ENCODE data around the gene TCEANC2. TPM values are rescaled to one million over a fixed set of nuclear protein-coding genes. Genes with fewer than 3 reads are reported as not detected.
"Not testable (repeated sequence)": the region's sequence is repeated elsewhere in the genome, so short reads cannot be mapped to it uniquely, and the experiment has no call there.

TCEANC2 gene
- total RNA-seq, 2 donors from 2014 or later, result 2.5 to 5.0 TPM

DNA sequence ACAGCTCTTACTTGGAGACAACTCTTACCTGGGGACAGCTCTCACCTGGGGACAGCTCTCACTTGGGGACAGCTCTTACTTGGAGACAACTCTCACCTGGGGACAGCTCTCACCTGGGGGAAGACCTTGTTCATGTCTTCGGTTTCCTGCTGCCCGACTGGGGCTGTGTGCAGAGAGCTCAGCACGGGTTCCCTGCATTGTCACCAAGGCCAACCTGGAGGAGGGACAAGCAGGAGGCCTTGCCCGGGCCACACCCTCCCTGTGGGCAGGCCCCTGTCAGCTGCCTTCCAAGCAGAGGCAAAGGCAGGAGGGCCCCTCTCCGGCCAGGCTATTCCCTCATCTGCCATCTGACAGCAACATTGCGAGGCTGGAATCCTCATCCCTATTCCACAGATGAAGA is 35.4 kb upstream of the TCEANC2 start, which contains the start of gene LDLRAD1:
LDLRAD1 (minus strand) TSS at position 208 of the 400 bp plus-strand sequence; CDS start at position 134, 74 bp downstream.
- intact Hi-C loops (cut with DNase I), result no loop called here
- Histone ChIP-seq H3K36me3 (no peaks in the 10 kb centered on the region), H3K4me1 (replicated peaks) (peaks cover 7% of the 10 kb centered on the region), H3K9me3 (no peaks in the 10 kb centered on the region), H3K27me3 (replicated peaks; ENCODE audit: insufficient read depth) (no peaks in the 10 kb centered on the region), H3K4me3 (no peak within 1 kb of the TSS), H3K27ac (peak within 1 kb of the TSS; percentile 52 to 70)
- no peak for DNase-seq (ENCODE audit: low spot score)
- 45% methylated on average over 5 of the region's 6 CpGs for WGBS
- TF ChIP-seq POLR2AphosphoS5 (IDR thresholded peaks at IDR 0.05) (no peak), POLR2A (IDR thresholded peaks at IDR 0.05) (no peak)
- TF ChIP-seq, protein P1, sequence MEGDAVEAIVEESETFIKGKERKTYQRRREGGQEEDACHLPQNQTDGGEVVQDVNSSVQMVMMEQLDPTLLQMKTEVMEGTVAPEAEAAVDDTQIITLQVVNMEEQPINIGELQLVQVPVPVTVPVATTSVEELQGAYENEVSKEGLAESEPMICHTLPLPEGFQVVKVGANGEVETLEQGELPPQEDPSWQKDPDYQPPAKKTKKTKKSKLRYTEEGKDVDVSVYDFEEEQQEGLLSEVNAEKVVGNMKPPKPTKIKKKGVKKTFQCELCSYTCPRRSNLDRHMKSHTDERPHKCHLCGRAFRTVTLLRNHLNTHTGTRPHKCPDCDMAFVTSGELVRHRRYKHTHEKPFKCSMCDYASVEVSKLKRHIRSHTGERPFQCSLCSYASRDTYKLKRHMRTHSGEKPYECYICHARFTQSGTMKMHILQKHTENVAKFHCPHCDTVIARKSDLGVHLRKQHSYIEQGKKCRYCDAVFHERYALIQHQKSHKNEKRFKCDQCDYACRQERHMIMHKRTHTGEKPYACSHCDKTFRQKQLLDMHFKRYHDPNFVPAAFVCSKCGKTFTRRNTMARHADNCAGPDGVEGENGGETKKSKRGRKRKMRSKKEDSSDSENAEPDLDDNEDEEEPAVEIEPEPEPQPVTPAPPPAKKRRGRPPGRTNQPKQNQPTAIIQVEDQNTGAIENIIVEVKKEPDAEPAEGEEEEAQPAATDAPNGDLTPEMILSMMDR (IDR thresholded peaks at IDR 0.05), result no peak

DNA sequence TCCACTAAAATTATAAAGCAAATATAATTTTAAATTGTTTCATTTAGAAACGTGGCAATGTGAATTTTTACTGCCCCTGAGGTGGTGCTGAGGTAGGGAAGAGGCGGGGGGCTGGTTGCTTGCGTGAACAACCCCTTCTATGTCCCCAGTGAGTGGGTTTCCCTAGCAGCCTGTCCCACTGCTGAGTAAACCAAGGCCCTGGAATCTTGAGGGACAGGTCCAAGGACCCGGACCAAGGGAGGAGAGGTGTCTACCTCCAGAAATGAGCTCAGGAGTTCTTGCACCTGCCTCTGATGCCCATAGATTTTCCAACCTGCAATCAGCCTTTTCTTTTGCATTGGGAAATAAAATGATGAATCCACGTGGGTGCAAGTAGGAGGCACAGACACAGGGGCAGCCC is 34.8 kb upstream of the TCEANC2 start:
- peaks cover 7% of the 10 kb centered on the region for H3K4me1 ChIP-seq (replicated peaks)
- intact Hi-C loops (cut with DNase I), result no loop called here
- H3K27me3 ChIP-seq (replicated peaks; ENCODE audit: insufficient read depth), result no peaks in the 10 kb centered on the region
- H3K9me3 ChIP-seq, result no peaks in the 10 kb centered on the region
- no peak overlapping the region for H3K27ac ChIP-seq
- DNase-seq (ENCODE audit: low spot score), result no peak
- no peak for TF ChIP-seq POLR2A (IDR thresholded peaks at IDR 0.05)
- TF ChIP-seq POLR2AphosphoS5 (IDR thresholded peaks at IDR 0.05), result no peak
- TF ChIP-seq, protein P1 (IDR thresholded peaks at IDR 0.05), result no peak
- H3K4me3 ChIP-seq, result no peak overlapping the region
- no peaks in the 10 kb centered on the region for H3K36me3 ChIP-seq
- WGBS, result 74% methylated on average over 5 of the region's 5 CpGs

DNA sequence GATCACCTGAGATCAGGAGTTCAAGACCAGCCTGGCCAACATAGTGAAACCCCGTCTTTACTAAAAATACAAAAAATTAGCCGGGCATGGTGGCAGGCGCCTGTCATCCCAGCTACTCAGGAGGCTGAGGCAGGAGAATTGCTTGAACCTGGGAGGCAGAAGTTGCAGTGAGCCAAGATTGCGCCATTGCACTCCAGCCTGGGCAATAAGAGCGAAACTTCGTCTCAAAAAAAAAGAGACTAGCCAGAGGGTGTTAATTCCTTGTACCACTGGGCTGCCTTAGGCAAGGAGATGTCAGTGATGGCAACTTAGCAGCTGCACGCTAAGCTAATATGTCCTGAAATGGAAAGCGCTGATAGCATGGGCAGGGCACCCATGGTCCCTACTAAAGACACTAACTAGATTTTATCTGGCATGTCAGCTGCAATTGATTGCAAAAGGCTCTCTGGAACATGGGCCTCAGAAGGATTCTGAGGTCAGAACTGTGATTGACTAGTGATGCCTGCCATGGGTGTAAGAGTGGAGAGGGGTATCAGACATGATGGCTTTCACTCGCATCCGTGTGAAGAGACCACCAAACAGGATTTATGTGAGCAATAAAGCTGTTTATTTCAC is 33.7 kb upstream of the TCEANC2 start:
- WGBS, result 87% methylated on average over 10 of the region's 10 CpGs
- H3K4me3 ChIP-seq; H3K27ac ChIP-seq; H3K27me3 ChIP-seq (replicated peaks; ENCODE audit: insufficient read depth); intact Hi-C loops (cut with DNase I); H3K9me3 ChIP-seq; H3K36me3 ChIP-seq; DNase-seq (ENCODE audit: low spot score); H3K4me1 ChIP-seq (replicated peaks): not testable (repeated sequence)

DNA sequence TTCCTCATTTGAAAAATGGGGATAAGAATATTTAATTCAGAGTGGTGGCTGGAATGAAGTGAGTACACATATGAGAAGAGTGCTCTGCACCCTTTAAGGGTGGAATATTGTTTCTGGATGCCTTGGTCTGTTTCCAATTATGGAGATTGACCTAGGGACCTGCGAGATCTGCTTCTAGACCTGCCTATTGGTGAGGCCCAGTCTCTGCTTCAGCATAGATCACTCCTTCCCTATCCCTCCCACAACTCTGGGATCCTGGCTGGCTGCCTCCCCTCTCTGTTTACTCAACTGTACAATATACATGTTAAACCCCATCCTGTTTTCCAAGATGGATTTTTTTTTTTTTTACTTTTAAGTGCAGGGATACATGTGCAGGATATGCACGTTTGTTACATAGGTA is 29.1 kb upstream of the TCEANC2 start:
- Histone ChIP-seq H3K27me3 (replicated peaks; ENCODE audit: insufficient read depth) (no peaks in the 10 kb centered on the region), H3K4me3 (no peak overlapping the region), H3K27ac (no peak overlapping the region), H3K9me3 (no peaks in the 10 kb centered on the region), H3K36me3 (no peaks in the 10 kb centered on the region), H3K4me1 (replicated peaks) (no peaks in the 10 kb centered on the region)
- WGBS, result 65% methylated on average over 2 of the region's 2 CpGs
- TF ChIP-seq, protein P1 (IDR thresholded peaks at IDR 0.05), result no peak
- no peak for TF ChIP-seq POLR2AphosphoS5 (IDR thresholded peaks at IDR 0.05)
- TF ChIP-seq POLR2A (IDR thresholded peaks at IDR 0.05), result no peak
- no peak for DNase-seq (ENCODE audit: low spot score)
- intact Hi-C loops (cut with DNase I), result no loop called here

DNA sequence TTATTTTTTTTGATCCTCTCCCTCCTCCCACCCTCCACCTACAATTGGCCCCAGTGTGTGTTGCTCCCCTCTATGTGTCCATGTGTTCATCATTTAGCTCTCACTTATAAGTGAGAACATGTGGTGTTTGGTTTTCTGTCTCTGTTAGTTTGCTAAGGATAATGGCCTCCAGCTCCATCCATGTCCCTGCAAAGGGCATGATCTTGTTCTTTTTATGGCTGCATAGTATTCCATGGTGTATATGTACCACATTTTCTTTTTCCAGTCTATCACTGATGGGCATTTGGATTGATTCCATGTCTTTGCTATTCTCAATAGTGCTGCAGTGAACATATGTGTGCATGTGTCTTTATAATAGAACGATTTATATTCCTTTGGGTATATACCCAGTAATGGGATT is 28.6 kb upstream of the TCEANC2 start:
- H3K27ac ChIP-seq; H3K4me1 ChIP-seq (replicated peaks); intact Hi-C loops (cut with DNase I); H3K9me3 ChIP-seq; DNase-seq (ENCODE audit: low spot score); H3K27me3 ChIP-seq (replicated peaks; ENCODE audit: insufficient read depth); H3K4me3 ChIP-seq; H3K36me3 ChIP-seq: not testable (repeated sequence)
- WGBS, result 92% methylated on average over 1 of the region's 1 CpG

DNA sequence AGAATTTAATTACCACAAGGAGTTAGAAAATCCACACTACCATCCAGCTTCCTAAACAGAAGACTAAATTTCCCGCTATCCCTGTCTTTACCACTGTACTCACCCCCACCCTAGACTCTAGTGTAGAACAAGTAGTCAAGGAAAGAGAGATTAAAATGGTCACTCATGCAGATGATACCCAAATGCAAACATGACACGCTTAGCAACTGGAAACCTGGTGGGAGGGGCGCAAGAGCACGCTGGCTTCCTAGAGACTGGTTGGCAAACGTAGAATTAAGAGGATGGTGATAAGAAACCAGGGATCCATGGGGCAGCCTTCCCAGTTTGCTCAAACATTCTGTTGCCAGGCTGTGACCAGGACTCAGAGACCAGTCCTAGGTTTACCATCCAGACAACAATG is 25.6 kb upstream of the TCEANC2 start:
- Histone ChIP-seq H3K36me3 (no peaks in the 10 kb centered on the region), H3K9me3 (no peaks in the 10 kb centered on the region), H3K4me3 (no peak overlapping the region), H3K4me1 (replicated peaks) (no peaks in the 10 kb centered on the region), H3K27me3 (replicated peaks; ENCODE audit: insufficient read depth) (no peaks in the 10 kb centered on the region), H3K27ac (no peak overlapping the region)
- DNase-seq (ENCODE audit: low spot score), result no peak
- TF ChIP-seq POLR2A (IDR thresholded peaks at IDR 0.05) (no peak), POLR2AphosphoS5 (IDR thresholded peaks at IDR 0.05) (no peak)
- TF ChIP-seq, protein P1 (IDR thresholded peaks at IDR 0.05), result no peak
- intact Hi-C loops (cut with DNase I), result no loop called here
- WGBS, result 78% methylated on average over 5 of the region's 5 CpGs
